BJ (cell line): ENCODE measurements around the gene KIAA1614. TPM values are rescaled to one million over a fixed set of nuclear protein-coding genes. Genes with fewer than 3 reads are reported as not detected.

Source experiments
- CTCF ChIA-PET: fragments of 350-600 bp; formaldehyde crosslinking; extraction: SDS; loops from one replicate; lab custom pipeline; 2021; ENCODE audit warnings: antibody characterized with exemption, inconsistent platforms; lab: Yijun Ruan, JAX
- POLR2A ChIA-PET: fragments of 300-600 bp; sonication (Branson Sonifier 250); formaldehyde crosslinking; extraction: SDS; loops from one replicate; lab custom pipeline; 2021; ENCODE audit warnings: antibody characterized with exemption; lab: Charles Lee
- DNase-seq: peaks from one replicate; pipeline ENCODE4 v3.0.0-alpha.2; 2011; ENCODE audit warnings: low read depth
- H3K27me3 ChIP-seq: 2 replicates; pipeline ENCODE4 v1.6.0; 2011; ENCODE audit warnings: low read length; ENCODE audit not compliant: control insufficient read depth, insufficient read depth
- H3K36me3 ChIP-seq: 2 replicates; pipeline ENCODE4 v1.5.1; 2011; ENCODE audit warnings: low read length; ENCODE audit not compliant: control insufficient read depth, insufficient read depth
- H3K4me3 ChIP-seq: 2 replicates; pipeline ENCODE4 v1.5.1; 2011; ENCODE audit warnings: low read depth, mild to moderate bottlenecking, control low read depth, low read length
- CTCF ChIP-seq: IDR thresholded peaks from 2 replicates; pipeline ENCODE4 v1.5.1; 2011; ENCODE audit warnings: low read depth, mild to moderate bottlenecking, control low read depth, inconsistent platforms, low read length, moderate library complexity; ENCODE audit not compliant: insufficient read depth
- polyA plus RNA-seq: library from polyadenylated mRNA; depleted of rRNA; stranded (reverse); fragments of >200 nt; gene quantifications from 2 replicates; pipeline ENCODE4 v1.2.3, GENCODE V29; 2011

Gene KIAA1614
- polyA plus RNA-seq, 1 experiment: 7.3 TPM

GRCh38 chr1:180928331-180929230, 15.9 kb downstream of the KIAA1614 start:
- ChIA-PET CTCF (no interaction called here), POLR2A (no interaction called here)
- H3K4me3 ChIP-seq: no peak overlapping the region
- H3K36me3 ChIP-seq: peaks cover 6% of the 10 kb centered on the region
- TF ChIP-seq CTCF: no peak
- DNase-seq: no peak
- H3K27me3 ChIP-seq: no peaks in the 10 kb centered on the region; the same call in 1 of the 2 replicates

GRCh38 chr1:180929389-180929788, 16.7 kb downstream of the KIAA1614 start:
- DNase-seq: no peak
- Histone ChIP-seq H3K4me3 (no peak overlapping the region), H3K36me3 (peaks cover 7% of the 10 kb centered on the region), H3K27me3 (no peaks in the 10 kb centered on the region)
- CTCF ChIA-PET: no interaction called here
- TF ChIP-seq CTCF: no peak
- POLR2A ChIA-PET: no interaction called here

- CTCF ChIA-PET: no interaction called here
- no peaks in the 10 kb centered on the region for H3K27me3 ChIP-seq
- no peak for TF ChIP-seq CTCF
- DNase-seq: no peak
- peaks cover 11% of the 10 kb centered on the region for H3K36me3 ChIP-seq
- H3K4me3 ChIP-seq: no peak overlapping the region
- POLR2A ChIA-PET: no interaction called here
Observed at GRCh38 chr1:180930687-180931086, 18.0 kb downstream of the KIAA1614 start.

- ChIA-PET CTCF (no interaction called here), POLR2A (no interaction called here)
- Histone ChIP-seq H3K27me3 (no peaks in the 10 kb centered on the region), H3K4me3 (no peak overlapping the region), H3K36me3 (peaks cover 17% of the 10 kb centered on the region)
- DNase-seq: no peak
- no peak for TF ChIP-seq CTCF
Observed at GRCh38 chr1:180931529-180931928, 18.8 kb downstream of the KIAA1614 start.

GRCh38 chr1:180932378-180932777, 19.7 kb downstream of the KIAA1614 start:
- ChIA-PET CTCF (no interaction called here), POLR2A (no interaction called here)
- no peak for DNase-seq
- H3K36me3 ChIP-seq: peaks cover 17% of the 10 kb centered on the region
- H3K27me3 ChIP-seq: no peaks in the 10 kb centered on the region
- H3K4me3 ChIP-seq: no peak overlapping the region
- no peak for TF ChIP-seq CTCF
